H1 (cell line): ENCODE results near the gene ARHGAP15. TPM values are rescaled to one million over a fixed set of nuclear protein-coding genes. Genes with fewer than 3 reads are reported as not detected.

ENCODE experiments used
- CTCF ChIA-PET: fragments of 300-600 bp; sonication (Branson Sonifier 250); formaldehyde crosslinking; loops from one replicate; lab custom pipeline; 2021; ENCODE audit not compliant: partially characterized antibody; lab: Charles Lee
- POLR2A ChIA-PET: fragments of 300-600 bp; sonication (Branson Sonifier 250); formaldehyde crosslinking; loops from one replicate; lab custom pipeline; 2021; ENCODE audit warnings: inconsistent platforms; ENCODE audit not compliant: partially characterized antibody; lab: Charles Lee
- DNase-seq, 2 experiments: peaks; one replicate each; pipeline versions ENCODE4 v3.0.0 to v3.0.0-alpha.2; 2010 to 2022; ENCODE audit warnings: low spot score in 2 of 2, low read depth in 1 of 2, mixed read lengths in 1 of 2
- FAIRE-seq: peaks from 2 replicates; lab custom pipeline; 2011; peaks lifted over from hg19 to GRCh38; lab: Jason Lieb, UNC
- H2AFZ ChIP-seq: 2 replicates; pipeline ENCODE4 v1.8.1; 2012; ENCODE audit warnings: low read length, inconsistent platforms
- H2AK5ac ChIP-seq: 2 replicates; pipeline ENCODE4 v1.6.1; 2013; ENCODE audit warnings: low read depth, low read length
- H2BK120ac ChIP-seq: replicated peaks from 2 replicates; pipeline ENCODE3; 2013; ENCODE audit warnings: low read depth, low read length, inconsistent platforms
- H2BK12ac ChIP-seq: 2 replicates; pipeline ENCODE4 v1.6.1; 2013; ENCODE audit warnings: low read depth, low read length
- H2BK15ac ChIP-seq: 2 replicates; pipeline ENCODE4 v1.6.1; 2013; ENCODE audit warnings: low read length
- H2BK20ac ChIP-seq: 2 replicates; pipeline ENCODE4 v1.6.1; 2013; ENCODE audit warnings: low read length
- H2BK5ac ChIP-seq: 2 replicates; pipeline ENCODE4 v1.6.1; 2013; ENCODE audit warnings: low read depth, low read length
- H3K14ac ChIP-seq: 2 replicates; pipeline ENCODE4 v1.6.1; 2013; ENCODE audit warnings: inconsistent platforms; ENCODE audit not compliant: insufficient read length
- H3K18ac ChIP-seq: 2 replicates; pipeline ENCODE4 v1.6.1; 2013; ENCODE audit warnings: low read length; ENCODE audit errors: extremely low read depth
- H3K23ac ChIP-seq: 2 replicates; pipeline ENCODE4 v1.6.1; 2013; ENCODE audit warnings: inconsistent platforms; ENCODE audit not compliant: insufficient read length
- H3K23me2 ChIP-seq: 2 replicates; pipeline ENCODE4 v1.6.1; 2013; ENCODE audit warnings: low read depth, low read length
- H3K27ac ChIP-seq: 2 replicates; pipeline ENCODE4 v1.6.1; 2011; ENCODE audit warnings: low read depth, low read length, inconsistent platforms
- H3K27me3 ChIP-seq, 4 experiments: replicated peaks in 1 of 4; 1 replicate in 1 of 4; 2 replicates in 3 of 4; pipeline versions ENCODE4 v1.6.1 to v1.8.1; 2011 to 2013; ENCODE audit warnings: low read length in 3 of 4, mild to moderate bottlenecking in 3 of 4, inconsistent platforms in 2 of 4, mixed read lengths in 2 of 4, moderate library complexity in 1 of 4; ENCODE audit not compliant: control insufficient read depth in 3 of 4, insufficient read depth in 3 of 4; ENCODE audit errors: extremely low read depth in 1 of 4
- H3K36me3 ChIP-seq, 4 experiments: 2 replicates each; pipeline versions ENCODE4 v1.6.1 to v1.8.1; 2011 to 2013; ENCODE audit warnings: mild to moderate bottlenecking in 4 of 4, low read length in 3 of 4, moderate library complexity in 2 of 4, control low read depth in 1 of 4, inconsistent platforms in 1 of 4; ENCODE audit not compliant: insufficient read depth in 4 of 4, control insufficient read depth in 2 of 4
- H3K4ac ChIP-seq: replicated peaks from 2 replicates; pipeline ENCODE3; 2013; ENCODE audit warnings: low read length, low read depth, mixed read lengths, inconsistent platforms; ENCODE audit not compliant: insufficient read length
- H3K4me1 ChIP-seq, 4 experiments: replicated peaks in 1 of 4; 1 replicate in 1 of 4; 2 replicates in 3 of 4; pipeline versions ENCODE4 v1.6.1 to v1.8.1; 2011 to 2013; ENCODE audit warnings: low read length in 3 of 4, inconsistent platforms in 2 of 4, mixed read lengths in 1 of 4; ENCODE audit not compliant: insufficient read depth in 4 of 4, control insufficient read depth in 3 of 4
- H3K4me2 ChIP-seq, 2 experiments: 2 replicates each; pipeline versions ENCODE4 v1.6.1 to v1.8.1; 2011 to 2013; ENCODE audit warnings: low read depth in 2 of 2, low read length in 2 of 2, control low read depth in 1 of 2, inconsistent platforms in 1 of 2, mild to moderate bottlenecking in 1 of 2; ENCODE audit not compliant: insufficient read depth in 1 of 2
- H3K4me3 ChIP-seq, 4 experiments: fragments of 200-600, 300-600 bp in 1 of 4; sonication (generic), shearing (Covaris generic), sonication (Bioruptor Twin) in 1 of 4; 2 replicates each; pipeline versions ENCODE4 v1.5.1 to v1.8.1; 2011 to 2016; ENCODE audit warnings: low read length in 4 of 4, low read depth in 3 of 4, control low read depth in 2 of 4, inconsistent platforms in 2 of 4, mild to moderate bottlenecking in 2 of 4, mixed read lengths in 1 of 4, moderate library complexity in 1 of 4; ENCODE audit not compliant: insufficient read depth in 2 of 4; ENCODE audit errors: extremely low read depth in 1 of 4
- H3K56ac ChIP-seq: replicated peaks from 2 replicates; pipeline ENCODE3; 2013; ENCODE audit warnings: low read depth, mild to moderate bottlenecking, mixed read lengths, low read length, inconsistent platforms; ENCODE audit not compliant: insufficient read length
- H3K79me1 ChIP-seq: 2 replicates; pipeline ENCODE4 v1.6.1; 2013; ENCODE audit warnings: low read depth, low read length, control low read depth
- H3K79me2 ChIP-seq, 2 experiments: 2 replicates each; pipeline versions ENCODE4 v1.6.1 to v1.8.1; 2012 to 2013; ENCODE audit warnings: low read length in 2 of 2, mild to moderate bottlenecking in 2 of 2, inconsistent platforms in 1 of 2; ENCODE audit not compliant: insufficient read depth in 2 of 2, control insufficient read depth in 1 of 2
- H3K9ac ChIP-seq, 4 experiments: replicated peaks in 1 of 4; 1 replicate in 1 of 4; 2 replicates in 3 of 4; pipeline versions ENCODE4 v1.6.1 to v1.8.1; 2011 to 2013; ENCODE audit warnings: low read depth in 3 of 4, low read length in 3 of 4, control low read depth in 2 of 4, mild to moderate bottlenecking in 2 of 4, moderate library complexity in 2 of 4, inconsistent platforms in 1 of 4; ENCODE audit errors: extremely low read depth in 1 of 4
- H3K9me3 ChIP-seq, 2 experiments: 2 replicates each; pipeline versions ENCODE4 v1.6.1 to v1.8.1; 2012 to 2013; ENCODE audit warnings: mild to moderate bottlenecking in 2 of 2, moderate library complexity in 2 of 2, control low read depth in 1 of 2, inconsistent platforms in 1 of 2, low read depth in 1 of 2, low read length in 1 of 2, mixed read lengths in 1 of 2; ENCODE audit not compliant: insufficient read depth in 2 of 2
- H4K20me1 ChIP-seq, 2 experiments: replicated peaks in 1 of 2; 2 replicates each; pipeline versions ENCODE3 to v1.8.1; 2011 to 2013; ENCODE audit warnings: inconsistent platforms in 2 of 2, low read length in 2 of 2, mild to moderate bottlenecking in 1 of 2; ENCODE audit not compliant: insufficient read depth in 2 of 2, control insufficient read depth in 1 of 2
- H4K5ac ChIP-seq: 2 replicates; pipeline ENCODE4 v1.6.1; 2013; ENCODE audit warnings: low read length, low read depth, mixed read lengths, inconsistent platforms; ENCODE audit not compliant: insufficient read length
- H4K8ac ChIP-seq: 2 replicates; pipeline ENCODE4 v1.8.0; 2013; ENCODE audit warnings: mild to moderate bottlenecking, moderate library complexity, low read length, inconsistent platforms; ENCODE audit not compliant: insufficient read depth; ENCODE audit errors: extremely low read depth
- H4K91ac ChIP-seq: replicated peaks from 2 replicates; pipeline ENCODE3; 2013; ENCODE audit warnings: low read length, mixed read lengths, inconsistent platforms; ENCODE audit not compliant: insufficient read length
- CEBPB ChIP-seq: IDR thresholded peaks from 2 replicates; pipeline ENCODE4 v1.6.1; 2012; ENCODE audit warnings: low read depth, low read length
- CHD2 ChIP-seq: IDR thresholded peaks from 2 replicates; pipeline ENCODE4 v1.6.1; 2012; ENCODE audit warnings: low read length, improper control_type of control experiment
- FOSL1 ChIP-seq: IDR thresholded peaks from 2 replicates; pipeline ENCODE4 v1.6.1; 2011; ENCODE audit warnings: mild to moderate bottlenecking, low read depth, low read length, moderate library complexity; ENCODE audit not compliant: insufficient read depth
- GTF2F1 ChIP-seq: IDR thresholded peaks from 2 replicates; pipeline ENCODE4 v1.6.1; 2012; ENCODE audit warnings: low read depth, low read length, improper control_type of control experiment, borderline replicate concordance
- MAFK ChIP-seq: IDR thresholded peaks from 2 replicates; pipeline ENCODE4 v1.6.1; 2012; ENCODE audit warnings: low read depth, mild to moderate bottlenecking, improper control_type of control experiment, low read length
- POLR2A ChIP-seq, 2 experiments: IDR thresholded peaks; 1 replicate in 1 of 2; 2 replicates in 1 of 2; pipeline ENCODE4 v1.6.1; 2011; ENCODE audit warnings: low read depth in 2 of 2, low read length in 2 of 2, mild to moderate bottlenecking in 2 of 2; ENCODE audit errors: control extremely low read depth in 1 of 2
- RAD21 ChIP-seq, 2 experiments: IDR thresholded peaks in 1 of 2; conservative IDR thresholded peaks in 1 of 2; 2 replicates each; pipeline ENCODE4 v1.6.1; 2011; ENCODE audit warnings: low read depth in 2 of 2, low read length in 2 of 2, improper control_type of control experiment in 1 of 2, inconsistent platforms in 1 of 2, mild to moderate bottlenecking in 1 of 2, moderate library complexity in 1 of 2
- RBBP5 ChIP-seq: IDR thresholded peaks from 2 replicates; pipeline ENCODE4 v1.7.1; 2012; ENCODE audit warnings: low read depth, mild to moderate bottlenecking, inconsistent platforms, low read length, moderate library complexity, borderline replicate concordance
- SAP30 ChIP-seq: fragments of 300-600 bp; sonication (generic); IDR thresholded peaks from 2 replicates; pipeline ENCODE4 v1.7.1; 2012; ENCODE audit warnings: low read length, moderate library complexity, mild to moderate bottlenecking, inconsistent platforms; ENCODE audit not compliant: insufficient read depth, insufficient replicate concordance
- SRF ChIP-seq: IDR thresholded peaks from 2 replicates; pipeline ENCODE4 v1.6.1; 2011; ENCODE audit warnings: mild to moderate bottlenecking, low read depth, low read length, moderate library complexity
- SUZ12 ChIP-seq: fragments of 200-600 bp; sonication (generic); IDR thresholded peaks from 2 replicates; pipeline ENCODE4 v1.6.1; 2012; ENCODE audit warnings: mild to moderate bottlenecking, inconsistent platforms, low read length, moderate library complexity, mixed read lengths
- TEAD4 ChIP-seq: IDR thresholded peaks from 2 replicates; pipeline ENCODE4 v1.6.1; 2012; ENCODE audit warnings: low read depth, low read length, inconsistent platforms, mixed read lengths
- WGBS, 2 experiments: shearing (Covaris generic) in 1 of 2; methylation state at CpG; one replicate each; pipeline versions ENCODE4 v1.1.6 to v1.1.7; 2013 to 2015; ENCODE audit warnings: low lambda C conversion rate in 2 of 2, mixed read lengths in 2 of 2, inconsistent platforms in 1 of 2, low coverage in 1 of 2, missing lambda C conversion rate in 1 of 2; ENCODE audit not compliant: insufficient replicate concordance in 2 of 2, insufficient coverage in 1 of 2, insufficient read length in 1 of 2; ENCODE audit errors: extremely low coverage in 1 of 2, missing lambda C conversion rate in 1 of 2; 5-methylcytosine and 5-hydroxymethylcytosine counted together
- polyA plus RNA-seq, 7 experiments: library from polyadenylated mRNA; depleted of rRNA in 3 of 7; stranded (reverse) in 5 of 7; unstranded in 2 of 7; fragments of >200 nt in 5 of 7; fragments of 200-250 nt in 2 of 7; gene quantifications; 1 replicate in 5 of 7; 2 replicates in 1 of 7; 4 replicates in 1 of 7; pipeline versions ENCODE4 v1.2.1 to v1.2.3, GENCODE V29; 2011 to 2013; ENCODE audit warnings: missing spikeins in 2 of 7, mixed read lengths in 2 of 7
- total RNA-seq: library from RNA; stranded (reverse); fragmentation: NEBNext Ultra II Directional; extraction: Animal tissue kit (Norgen Biotek cat#: 25700); gene quantifications from 2 replicates; pipeline ENCODE4 v1.2.1, GENCODE V29; 2021

The ARHGAP15 gene
- total and polyA plus RNA-seq, 2 of the 8 experiments (the other 6 are each of a cell fraction or from before 2014, with no cell fraction given): not detected

DNA sequence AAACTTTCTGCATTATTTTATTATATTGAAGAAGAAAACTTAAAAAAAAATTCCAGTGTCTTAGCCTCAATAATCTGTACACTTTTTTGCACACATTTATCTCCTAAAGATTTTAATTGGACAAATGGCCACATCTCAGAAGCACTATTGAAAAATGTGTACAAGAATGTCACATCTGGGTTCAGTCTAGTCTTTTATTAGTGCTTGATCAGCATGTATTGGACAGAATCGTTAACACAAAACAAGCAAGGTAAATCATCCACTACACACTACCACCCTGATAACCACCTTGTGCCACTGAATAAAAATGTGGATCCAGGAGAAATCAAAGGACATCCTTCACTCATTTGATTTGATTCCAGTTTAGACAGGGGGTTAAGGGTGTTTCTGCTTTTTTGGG is 554.8 kb downstream of the ARHGAP15 start:
- no peak overlapping the region for H3K4me2 ChIP-seq
- CTCF ChIA-PET: interaction anchor here (1.5 kb wide), 1 partner anchor 10 kb away, joined by 6 read pairs; no protein-coding TSS in a partner anchor
- H3K27ac ChIP-seq: no peak overlapping the region
- no peaks in the 10 kb centered on the region for H3K36me3 ChIP-seq
- H2BK12ac ChIP-seq: no peak overlapping the region
- H4K20me1 ChIP-seq: no peaks in the 10 kb centered on the region
- no peak overlapping the region for H3K4me3 ChIP-seq
- H3K4ac ChIP-seq: no peak overlapping the region
- H2AK5ac ChIP-seq: no peak overlapping the region
- TF ChIP-seq SRF: no peak
- no peak for TF ChIP-seq POLR2A (IDR thresholded peaks at IDR 0.05; ENCODE audit: control extremely low read depth in 1 of 2, low read depth in 2 of 2, low read length in 2 of 2)
- no peak for TF ChIP-seq SAP30
- no peak for TF ChIP-seq RAD21 (IDR thresholded peaks at IDR 0.05 in 1 of 2, conservative IDR thresholded peaks at IDR 0.05 in 1 of 2; ENCODE audit: low read depth in 2 of 2, low read length in 2 of 2)
- TF ChIP-seq RBBP5: no peak
- TF ChIP-seq CEBPB: no peak
- TF ChIP-seq TEAD4: no peak
- TF ChIP-seq FOSL1: no peak
- no peak for TF ChIP-seq SUZ12
- no peak for TF ChIP-seq MAFK
- TF ChIP-seq CHD2: no peak
- TF ChIP-seq GTF2F1: no peak
- no peak overlapping the region for H2BK120ac ChIP-seq
- H3K23ac ChIP-seq: no peak overlapping the region
- H3K79me2 ChIP-seq: no peaks in the 10 kb centered on the region
- H3K27me3 ChIP-seq: no peaks in the 10 kb centered on the region
- H4K5ac ChIP-seq: no peak overlapping the region
- H3K14ac ChIP-seq: no peak overlapping the region
- H3K4me1 ChIP-seq: no peaks in the 10 kb centered on the region
- no peak overlapping the region for H3K56ac ChIP-seq
- no peaks in the 10 kb centered on the region for H3K79me1 ChIP-seq
- no peak overlapping the region for H2AFZ ChIP-seq
- H3K23me2 ChIP-seq: no peaks in the 10 kb centered on the region; the same call in 1 of the 2 replicates
- no peak overlapping the region for H2BK20ac ChIP-seq
- H2BK15ac ChIP-seq: no peak overlapping the region
- H3K18ac ChIP-seq: no peak overlapping the region
- no peak overlapping the region for H2BK5ac ChIP-seq
- no peak for FAIRE-seq
- H4K91ac ChIP-seq: no peak overlapping the region
- POLR2A ChIA-PET: no interaction called here
- no peak overlapping the region for H3K9ac ChIP-seq
- H3K9me3 ChIP-seq: no peaks in the 10 kb centered on the region
- no peak for DNase-seq
- 94% methylated on average over 1 of the region's 1 CpG; no CpG with 5 or more reads in 1 of the 2 experiments for WGBS, 2 experiments
- no peak overlapping the region for H4K8ac ChIP-seq
